ENCODE results near the gene PCDHA3.
"Not testable (repeated sequence)": the region's sequence is repeated elsewhere in the genome, so short reads cannot be mapped to it uniquely, and the experiment has no call there.

- TF ChIP-seq CTCF, POLR2A (IDR thresholded peaks at IDR 0.05): not testable (repeated sequence)
Measured at GRCh38 chr5:140848139-140849102, 47.6 kb downstream of the PCDHA3 start, which contains the start of gene PCDHA9.
